Vagina (tissue), 2 donors: Measurements from ENCODE around the gene PHACTR3. TPM values are rescaled to one million over a fixed set of nuclear protein-coding genes. Genes with fewer than 3 reads are reported as not detected.

Experiments
- DNase-seq, 2 donors: peaks; one replicate each; pipeline ENCODE4 v3.0.0-alpha.2; 2017; ENCODE audit errors: extremely low spot score in 2 of 2
- H3K27ac ChIP-seq: fragments of 200-600 bp; sonication (generic); one replicate; pipeline ENCODE4 v1.5.1; 2019
- H3K27me3 ChIP-seq: fragments of 200-600 bp; sonication (generic); one replicate; pipeline ENCODE4 v1.5.1; 2019
- H3K36me3 ChIP-seq, 2 donors: fragments of 200-600 bp; sonication (generic); one replicate each; pipeline ENCODE4 v1.5.1; 2017 to 2019
- H3K4me1 ChIP-seq: fragments of 200-600 bp; sonication (generic); one replicate; pipeline ENCODE4 v1.5.1; 2019
- H3K4me3 ChIP-seq, 2 donors: fragments of 200-600 bp; sonication (generic); 1 replicate in 1 of 2; 2 replicates in 1 of 2; pipeline ENCODE4 v1.5.1; 2016 to 2019
- H3K9me3 ChIP-seq: fragments of 200-600 bp; sonication (generic); one replicate; pipeline ENCODE4 v1.5.1; 2019
- CTCF ChIP-seq, 3 experiments: fragments of 450-650 bp in 2 of 3; fragments of 200-600 bp in 1 of 3; sonication (generic) in 1 of 3; IDR thresholded peaks; one replicate each; pipeline ENCODE4 v1.5.1; 2017 to 2019; ENCODE audit warnings: antibody characterized with exemption in 3 of 3, mild to moderate bottlenecking in 2 of 3, moderate library complexity in 2 of 3
- POLR2A ChIP-seq, 2 donors: fragments of 450-650 bp; IDR thresholded peaks; one replicate each; pipeline ENCODE4 v1.6.1; 2017; ENCODE audit warnings: antibody characterized with exemption in 2 of 2, mild to moderate bottlenecking in 2 of 2, moderate library complexity in 2 of 2
- POLR2AphosphoS5 ChIP-seq, 2 donors: sonication (generic); formaldehyde crosslinking; IDR thresholded peaks; one replicate each; pipeline ENCODE4 v1.9.0; 2017; ENCODE audit warnings: antibody characterized with exemption in 2 of 2, mild to moderate bottlenecking in 2 of 2, low read depth in 1 of 2; ENCODE audit not compliant: insufficient read depth in 1 of 2
- intact Hi-C: fragments of 100-400 bp; cut with DNase I; formaldehyde crosslinking; loops from one replicate; pipeline ENCODE4 v1.15.1; 2023
- total RNA-seq: library from RNA; depleted of rRNA; stranded (reverse); fragments of >200 nt; gene quantifications from one replicate; pipeline ENCODE4 v1.2.3, GENCODE V29; 2016

The PHACTR3 gene
- total RNA-seq, 1 donor from 2014 or later = 8.3 TPM

DNA sequence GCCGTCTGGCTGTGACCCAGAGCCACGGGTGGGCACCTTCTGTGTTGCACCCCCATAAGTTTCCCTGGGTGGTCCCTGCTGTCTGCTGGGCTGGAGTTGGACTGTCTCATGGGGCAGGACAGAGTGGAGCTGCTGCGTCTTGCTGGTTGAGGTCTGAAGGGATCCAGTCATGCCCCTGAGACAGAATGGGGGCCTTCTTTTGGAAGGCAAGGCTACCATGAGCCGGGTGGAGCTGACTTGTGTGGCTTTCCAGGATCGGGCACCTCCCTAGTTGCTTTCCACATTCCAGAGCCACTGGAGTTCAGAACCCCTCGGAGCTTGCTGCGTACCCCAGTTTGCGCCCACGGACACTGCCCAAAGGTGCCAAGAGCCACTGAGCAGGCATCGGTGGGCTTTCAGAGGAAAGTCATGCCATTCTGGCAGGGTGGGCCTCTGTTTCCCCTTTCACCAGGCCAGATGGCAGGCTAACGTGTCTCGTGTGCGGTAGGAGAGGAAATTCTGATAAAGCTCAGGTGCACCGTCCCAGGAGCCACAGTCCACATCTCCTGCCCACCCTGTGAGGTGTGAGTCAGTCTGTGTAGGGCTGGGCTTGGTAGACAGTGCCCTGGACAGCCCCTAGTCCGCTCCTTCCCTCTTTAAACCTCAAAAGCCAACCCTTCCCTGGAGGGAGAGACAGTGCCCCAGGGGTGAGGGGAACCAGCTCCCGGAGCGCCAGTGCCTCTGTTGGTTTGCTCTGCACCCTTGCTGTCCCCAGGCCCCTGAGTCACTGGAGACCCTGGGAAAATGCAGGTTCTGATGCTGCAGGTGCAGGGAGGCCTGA, 203.8 kb downstream of the PHACTR3 start:
- Histone ChIP-seq H3K4me1 (no peaks in the 10 kb centered on the region), H3K36me3 (no peaks in the 10 kb centered on the region), H3K27me3 (no peaks in the 10 kb centered on the region), H3K27ac (no peak overlapping the region), H3K9me3 (no peaks in the 10 kb centered on the region), H3K4me3 (no peak overlapping the region)
- intact Hi-C loops = no loop called here
- no peak for TF ChIP-seq POLR2AphosphoS5 (IDR thresholded peaks at IDR 0.05; ENCODE audit: insufficient read depth in 1 of 2, low read depth in 1 of 2)
- no peak for TF ChIP-seq POLR2A (IDR thresholded peaks at IDR 0.05)
- no peak for TF ChIP-seq CTCF (IDR thresholded peaks at IDR 0.05)
- peak; percentile 74 to 76 for DNase-seq

- Histone ChIP-seq H3K36me3 (no peaks in the 10 kb centered on the region), H3K27ac (no peak overlapping the region), H3K9me3 (no peaks in the 10 kb centered on the region), H3K4me1 (no peaks in the 10 kb centered on the region), H3K27me3 (no peaks in the 10 kb centered on the region), H3K4me3 (no peak overlapping the region)
- DNase-seq = peak; percentile 62 to 91
- intact Hi-C loops = no loop called here
- no peak for TF ChIP-seq POLR2AphosphoS5 (IDR thresholded peaks at IDR 0.05; ENCODE audit: insufficient read depth in 1 of 2, low read depth in 1 of 2)
- no peak for TF ChIP-seq POLR2A (IDR thresholded peaks at IDR 0.05)
- no peak for TF ChIP-seq CTCF (IDR thresholded peaks at IDR 0.05)
These were observed 204.5 kb downstream of the PHACTR3 start for GRCh38 chr20:59808729-59809381.

- DNase-seq = peak; percentile 29 to 74
- Histone ChIP-seq H3K27ac (no peak overlapping the region), H3K9me3 (no peaks in the 10 kb centered on the region), H3K4me3 (no peak overlapping the region), H3K4me1 (no peaks in the 10 kb centered on the region), H3K36me3 (no peaks in the 10 kb centered on the region), H3K27me3 (no peaks in the 10 kb centered on the region)
- intact Hi-C loops = no loop called here
- TF ChIP-seq POLR2AphosphoS5 (IDR thresholded peaks at IDR 0.05; ENCODE audit: insufficient read depth in 1 of 2, low read depth in 1 of 2) (no peak), CTCF (IDR thresholded peaks at IDR 0.05) (no peak), POLR2A (IDR thresholded peaks at IDR 0.05) (no peak)
These were observed 205.5 kb downstream of the PHACTR3 start for GRCh38 chr20:59809630-59810448.

GRCh38 chr20:59810449-59811187, 206.3 kb downstream of the PHACTR3 start:
- Histone ChIP-seq H3K4me1 (no peaks in the 10 kb centered on the region), H3K27me3 (no peaks in the 10 kb centered on the region), H3K9me3 (no peaks in the 10 kb centered on the region), H3K36me3 (no peaks in the 10 kb centered on the region), H3K27ac (no peak overlapping the region), H3K4me3 (no peak overlapping the region)
- no peak for TF ChIP-seq CTCF (IDR thresholded peaks at IDR 0.05)
- TF ChIP-seq POLR2A (IDR thresholded peaks at IDR 0.05) = no peak
- TF ChIP-seq POLR2AphosphoS5 (IDR thresholded peaks at IDR 0.05; ENCODE audit: insufficient read depth in 1 of 2, low read depth in 1 of 2) = no peak
- peak; percentile 64 to 65 for DNase-seq
- intact Hi-C loops = no loop called here
